ENCODE measurements around the gene C4orf54. TPM values are rescaled to one million over a fixed set of nuclear protein-coding genes. Genes with fewer than 3 reads are reported as not detected.

Gene C4orf54
- total RNA-seq, 2 experiments from 2014 or later, result not detected

DNA sequence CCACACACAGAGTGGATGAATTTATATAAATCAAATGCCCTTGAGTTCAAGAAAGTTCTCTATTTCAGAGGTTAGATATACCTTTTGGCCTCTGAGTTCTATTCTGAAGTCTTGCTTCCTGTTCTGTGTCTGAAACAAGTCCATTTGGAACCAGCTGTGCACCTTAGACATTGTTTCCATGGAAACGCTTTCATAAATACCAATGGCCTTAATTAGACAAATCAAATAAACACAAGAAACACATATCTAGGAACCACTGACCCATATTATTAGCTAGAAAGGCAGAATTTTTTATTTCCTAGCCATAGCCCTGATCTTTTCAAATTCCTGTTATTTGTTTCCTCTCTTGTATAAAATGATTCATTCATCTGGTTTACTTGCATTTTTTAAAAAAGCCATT, 8.4 kb upstream of the C4orf54 start:
- CTCF ChIA-PET (ENCODE audit: unreplicated experiment), result no interaction called here

DNA sequence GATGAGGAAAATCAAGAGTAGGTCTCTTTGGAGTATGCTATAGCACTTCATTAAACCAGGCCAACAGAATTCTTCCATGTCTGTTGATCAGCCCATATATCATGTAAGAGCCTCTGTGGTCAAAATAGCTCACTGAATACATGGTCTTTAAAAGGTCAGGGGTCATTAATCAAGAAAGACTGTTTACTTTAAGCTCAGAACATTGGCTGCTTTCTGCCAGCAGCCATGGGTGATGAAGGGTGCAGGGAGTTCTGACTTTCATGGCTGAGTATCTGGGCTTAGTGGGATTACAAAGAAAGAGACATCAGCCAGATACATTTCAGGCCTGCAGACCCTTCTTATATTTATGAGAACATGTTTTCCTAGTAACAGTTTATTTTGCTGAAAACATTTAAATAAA, 7.1 kb upstream of the C4orf54 start:
- Histone ChIP-seq H3K79me2 (ENCODE audit: insufficient read depth, low read depth, low read length) (no peaks in the 10 kb centered on the region), H3K4me3 (ENCODE audit: low read depth, low read length, poor library complexity, severe bottlenecking) (no peak overlapping the region), H3K4me1 (ENCODE audit: insufficient read depth, low read length, poor library complexity, severe bottlenecking) (no peaks in the 10 kb centered on the region), H4K20me1 (ENCODE audit: insufficient read depth, low read length) (no peaks in the 10 kb centered on the region), H3K4me2 (ENCODE audit: low read length) (no peak overlapping the region), H3K36me3 (ENCODE audit: insufficient read depth, low read length) (no peaks in the 10 kb centered on the region), H3K27ac (ENCODE audit: low read depth, low read length, poor library complexity, severe bottlenecking) (no peak overlapping the region), H3K9me2 (ENCODE audit: insufficient read depth, low read length) (no peaks in the 10 kb centered on the region), H3K9me3 (ENCODE audit: low read length) (no peaks in the 10 kb centered on the region), H2AFZ (ENCODE audit: low read length) (no peak overlapping the region)
- no TSS peak for BruUV-seq (replicated peaks)
- DNase-seq (ENCODE audit: low spot score), result no peak
- CTCF ChIA-PET (ENCODE audit: unreplicated experiment), result no interaction called here
- no peak for TF ChIP-seq EZH2phosphoT487 (IDR thresholded peaks at IDR 0.05; ENCODE audit: borderline replicate concordance, low read depth, low read length)
- TF ChIP-seq, protein P1, sequence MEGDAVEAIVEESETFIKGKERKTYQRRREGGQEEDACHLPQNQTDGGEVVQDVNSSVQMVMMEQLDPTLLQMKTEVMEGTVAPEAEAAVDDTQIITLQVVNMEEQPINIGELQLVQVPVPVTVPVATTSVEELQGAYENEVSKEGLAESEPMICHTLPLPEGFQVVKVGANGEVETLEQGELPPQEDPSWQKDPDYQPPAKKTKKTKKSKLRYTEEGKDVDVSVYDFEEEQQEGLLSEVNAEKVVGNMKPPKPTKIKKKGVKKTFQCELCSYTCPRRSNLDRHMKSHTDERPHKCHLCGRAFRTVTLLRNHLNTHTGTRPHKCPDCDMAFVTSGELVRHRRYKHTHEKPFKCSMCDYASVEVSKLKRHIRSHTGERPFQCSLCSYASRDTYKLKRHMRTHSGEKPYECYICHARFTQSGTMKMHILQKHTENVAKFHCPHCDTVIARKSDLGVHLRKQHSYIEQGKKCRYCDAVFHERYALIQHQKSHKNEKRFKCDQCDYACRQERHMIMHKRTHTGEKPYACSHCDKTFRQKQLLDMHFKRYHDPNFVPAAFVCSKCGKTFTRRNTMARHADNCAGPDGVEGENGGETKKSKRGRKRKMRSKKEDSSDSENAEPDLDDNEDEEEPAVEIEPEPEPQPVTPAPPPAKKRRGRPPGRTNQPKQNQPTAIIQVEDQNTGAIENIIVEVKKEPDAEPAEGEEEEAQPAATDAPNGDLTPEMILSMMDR (conservative IDR thresholded peaks at IDR 0.05; ENCODE audit: low read length), result no peak
- POLR2A ChIA-PET, result interaction anchor here (0.6 kb wide), 1 partner anchor 486 kb away, joined by 3 read pairs; no protein-coding TSS in a partner anchor
- intact Hi-C loops (cut with micrococcal nuclease; ENCODE audit: unreplicated experiment), result no loop called here

More for the DNA sequence above, 8.4 kb upstream of the C4orf54 start:
- Histone ChIP-seq H2AFZ (ENCODE audit: low read length) (no peak overlapping the region), H4K20me1 (ENCODE audit: insufficient read depth, low read length) (no peaks in the 10 kb centered on the region), H3K79me2 (ENCODE audit: insufficient read depth, low read depth, low read length) (no peaks in the 10 kb centered on the region), H3K36me3 (ENCODE audit: insufficient read depth, low read length) (no peaks in the 10 kb centered on the region), H3K4me1 (ENCODE audit: insufficient read depth, low read length, poor library complexity, severe bottlenecking) (no peaks in the 10 kb centered on the region), H3K4me3 (ENCODE audit: low read depth, low read length, poor library complexity, severe bottlenecking) (no peak overlapping the region), H3K9me2 (ENCODE audit: insufficient read depth, low read length) (no peaks in the 10 kb centered on the region), H3K9me3 (ENCODE audit: low read length) (no peaks in the 10 kb centered on the region), H3K4me2 (ENCODE audit: low read length) (no peak overlapping the region), H3K27ac (ENCODE audit: low read depth, low read length, poor library complexity, severe bottlenecking) (no peak overlapping the region)
- no peak for DNase-seq (ENCODE audit: low spot score)
- POLR2A ChIA-PET, result interaction anchor here (1.1 kb wide), 1 partner anchor 9 kb away, joined by 4 read pairs; the partner anchor contains the start of gene C4orf54
- TF ChIP-seq, protein P1 (conservative IDR thresholded peaks at IDR 0.05; ENCODE audit: low read length), result no peak
- no peak for TF ChIP-seq EZH2phosphoT487 (IDR thresholded peaks at IDR 0.05; ENCODE audit: borderline replicate concordance, low read depth, low read length)
- BruUV-seq (replicated peaks), result no TSS peak
- intact Hi-C loops (cut with micrococcal nuclease; ENCODE audit: unreplicated experiment), result no loop called here

DNA sequence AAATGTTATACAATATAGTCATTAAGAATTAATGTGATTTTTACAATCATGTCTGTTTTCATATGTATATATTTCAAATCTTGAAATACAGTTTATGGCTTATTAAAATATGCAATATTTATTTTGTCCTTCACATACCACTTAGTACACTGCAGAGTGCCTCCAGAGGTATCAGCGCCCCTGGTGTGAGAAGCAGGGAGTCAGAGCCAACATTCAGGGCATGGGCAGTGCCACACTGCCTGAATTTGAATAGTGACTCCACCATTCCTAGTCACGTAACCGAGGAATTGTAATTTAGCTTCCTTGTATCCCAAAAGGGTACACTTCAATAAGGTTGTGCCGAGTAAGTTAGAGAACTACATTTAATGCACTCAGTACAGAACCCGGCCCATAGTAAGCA, 4.3 kb upstream of the C4orf54 start:
- no peak for TF ChIP-seq EZH2phosphoT487 (IDR thresholded peaks at IDR 0.05; ENCODE audit: borderline replicate concordance, low read depth, low read length)
- TF ChIP-seq, protein P1 (conservative IDR thresholded peaks at IDR 0.05; ENCODE audit: low read length), result no peak
- no peak for DNase-seq (ENCODE audit: low spot score)
- H3K4me2 ChIP-seq (ENCODE audit: low read length), result no peak overlapping the region
- H3K27ac ChIP-seq (ENCODE audit: low read depth, low read length, poor library complexity, severe bottlenecking), result no peak overlapping the region
- no peaks in the 10 kb centered on the region for H3K79me2 ChIP-seq (ENCODE audit: insufficient read depth, low read depth, low read length)
- no peaks in the 10 kb centered on the region for H3K36me3 ChIP-seq (ENCODE audit: insufficient read depth, low read length)
- H4K20me1 ChIP-seq (ENCODE audit: insufficient read depth, low read length), result no peaks in the 10 kb centered on the region
- no peaks in the 10 kb centered on the region for H3K9me2 ChIP-seq (ENCODE audit: insufficient read depth, low read length)
- H2AFZ ChIP-seq (ENCODE audit: low read length), result no peak overlapping the region
- no TSS peak for BruUV-seq (replicated peaks)
- intact Hi-C loops (cut with micrococcal nuclease; ENCODE audit: unreplicated experiment), result no loop called here
- H3K4me3 ChIP-seq (ENCODE audit: low read depth, low read length, poor library complexity, severe bottlenecking), result no peak overlapping the region
- H3K4me1 ChIP-seq (ENCODE audit: insufficient read depth, low read length, poor library complexity, severe bottlenecking), result no peaks in the 10 kb centered on the region
- H3K9me3 ChIP-seq (ENCODE audit: low read length), result no peaks in the 10 kb centered on the region
- ChIA-PET POLR2A (interaction anchor here (0.6 to 1.0 kb wide), 4 partner anchors 14 to 1523 kb away, joined by 3 to 4 read pairs (median 3); no protein-coding TSS in a partner anchor), CTCF (ENCODE audit: unreplicated experiment) (no interaction called here)

All from OCI-LY7 (cell line).